ENCODE measurements around the gene PADI6.

- TF ChIP-seq CTCF (IDR thresholded peaks at IDR 0.05) (peak; percentile 93 to 98 (median 95)), POLR2A (IDR thresholded peaks at IDR 0.05) (no peak)
Observed at GRCh38 chr1:17419626-17420328, 47.8 kb downstream of the PADI6 start.
